ENCODE measurements around the gene CYP27A1.

The CYP27A1 gene

DNA sequence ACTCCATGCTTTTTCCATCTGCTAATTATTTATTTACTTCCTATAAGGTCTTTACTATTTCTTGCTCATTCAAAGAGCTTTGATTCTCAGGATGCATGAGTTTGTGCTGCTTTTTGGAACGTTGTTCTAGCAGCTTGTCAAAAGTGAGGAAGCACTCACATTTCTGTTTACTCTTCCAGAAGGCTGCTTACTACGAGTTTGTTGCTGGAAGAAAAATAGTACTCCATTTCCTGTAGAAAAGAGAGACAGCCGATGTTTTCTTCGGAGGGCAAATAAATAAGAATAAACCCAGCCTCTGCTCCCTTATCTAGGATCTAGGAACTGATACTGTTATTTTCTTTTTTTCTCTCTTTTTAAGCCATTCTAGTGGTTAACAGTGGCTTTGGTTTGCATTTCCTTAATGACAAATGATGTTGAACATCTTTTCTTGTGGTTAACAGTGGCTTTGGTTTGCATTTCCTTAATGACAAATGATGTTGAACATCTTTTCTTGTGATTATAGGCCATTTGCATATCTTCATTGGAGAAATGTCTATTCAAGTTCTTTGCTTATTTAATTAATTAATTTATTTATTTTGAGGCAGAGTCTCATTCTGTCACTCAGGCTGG, 20.5 kb downstream of the CYP27A1 start:
- H3K36me3 ChIP-seq, result no peaks in the 10 kb centered on the region
- H3K9me3 ChIP-seq (ENCODE audit: severe bottlenecking), result peaks cover 10% of the 10 kb centered on the region
- TF ChIP-seq, protein P1, sequence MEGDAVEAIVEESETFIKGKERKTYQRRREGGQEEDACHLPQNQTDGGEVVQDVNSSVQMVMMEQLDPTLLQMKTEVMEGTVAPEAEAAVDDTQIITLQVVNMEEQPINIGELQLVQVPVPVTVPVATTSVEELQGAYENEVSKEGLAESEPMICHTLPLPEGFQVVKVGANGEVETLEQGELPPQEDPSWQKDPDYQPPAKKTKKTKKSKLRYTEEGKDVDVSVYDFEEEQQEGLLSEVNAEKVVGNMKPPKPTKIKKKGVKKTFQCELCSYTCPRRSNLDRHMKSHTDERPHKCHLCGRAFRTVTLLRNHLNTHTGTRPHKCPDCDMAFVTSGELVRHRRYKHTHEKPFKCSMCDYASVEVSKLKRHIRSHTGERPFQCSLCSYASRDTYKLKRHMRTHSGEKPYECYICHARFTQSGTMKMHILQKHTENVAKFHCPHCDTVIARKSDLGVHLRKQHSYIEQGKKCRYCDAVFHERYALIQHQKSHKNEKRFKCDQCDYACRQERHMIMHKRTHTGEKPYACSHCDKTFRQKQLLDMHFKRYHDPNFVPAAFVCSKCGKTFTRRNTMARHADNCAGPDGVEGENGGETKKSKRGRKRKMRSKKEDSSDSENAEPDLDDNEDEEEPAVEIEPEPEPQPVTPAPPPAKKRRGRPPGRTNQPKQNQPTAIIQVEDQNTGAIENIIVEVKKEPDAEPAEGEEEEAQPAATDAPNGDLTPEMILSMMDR (IDR thresholded peaks at IDR 0.05; ENCODE audit: low read depth, low read length), result no peak
- DNase-seq, result no peak
- no peak overlapping the region for H3K27ac ChIP-seq
- H3K27me3 ChIP-seq (ENCODE audit: insufficient read depth, low read depth, severe bottlenecking), result no peaks in the 10 kb centered on the region
- H3K4me3 ChIP-seq (ENCODE audit: low read depth, low read length), result no peak overlapping the region

DNA sequence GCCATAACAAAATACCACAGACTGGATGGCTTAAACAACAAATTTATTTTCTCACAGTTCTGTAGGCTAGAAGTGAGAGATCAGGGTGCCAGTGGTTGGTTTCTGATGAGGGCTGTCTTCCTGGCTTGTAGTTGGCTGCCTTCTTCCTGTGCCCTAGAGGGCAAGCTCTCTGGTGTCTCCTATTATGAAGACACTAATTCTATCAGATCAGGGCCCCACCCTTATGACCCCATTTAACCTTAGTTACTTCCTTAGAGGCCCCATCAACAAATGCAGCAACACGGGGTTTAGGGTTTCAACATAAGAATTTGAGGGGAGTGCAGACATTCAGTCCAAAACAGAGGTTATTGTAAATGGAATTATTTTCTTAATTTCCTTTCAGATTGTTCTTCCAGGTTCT, 22.9 kb downstream of the CYP27A1 start:
- Histone ChIP-seq H3K27me3 (ENCODE audit: insufficient read depth, low read depth, severe bottlenecking) (no peaks in the 10 kb centered on the region), H3K27ac (no peak overlapping the region), H3K9me3 (ENCODE audit: severe bottlenecking) (peaks cover 10% of the 10 kb centered on the region), H3K36me3 (no peaks in the 10 kb centered on the region), H3K4me3 (ENCODE audit: low read depth, low read length) (no peak overlapping the region)
- TF ChIP-seq, protein P1 (IDR thresholded peaks at IDR 0.05; ENCODE audit: low read depth, low read length), result no peak
- DNase-seq, result no peak

DNA sequence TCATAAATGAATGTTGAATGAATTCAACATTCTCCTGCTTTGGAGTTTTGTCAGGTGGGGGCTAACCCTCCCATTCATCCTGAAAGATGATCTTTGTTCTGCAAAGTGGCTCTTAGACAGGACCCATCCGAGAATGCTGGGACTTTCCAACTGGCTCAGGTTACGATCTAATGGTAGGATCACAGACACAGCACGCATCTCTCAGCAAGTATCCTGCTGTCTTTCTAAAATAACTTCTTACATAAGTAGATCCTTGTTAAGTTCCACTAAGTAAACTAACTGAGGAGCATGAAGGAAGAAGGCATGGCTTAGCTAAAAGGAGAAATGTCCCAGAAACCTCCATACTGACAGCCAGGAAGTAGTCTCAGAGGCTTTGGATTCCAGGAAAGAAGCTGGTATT, 23.7 kb downstream of the CYP27A1 start:
- Histone ChIP-seq H3K9me3 (ENCODE audit: severe bottlenecking) (peaks cover 10% of the 10 kb centered on the region), H3K36me3 (no peaks in the 10 kb centered on the region), H3K27me3 (ENCODE audit: insufficient read depth, low read depth, severe bottlenecking) (no peaks in the 10 kb centered on the region), H3K27ac (no peak overlapping the region), H3K4me3 (ENCODE audit: low read depth, low read length) (no peak overlapping the region)
- TF ChIP-seq, protein P1 (IDR thresholded peaks at IDR 0.05; ENCODE audit: low read depth, low read length), result no peak
- DNase-seq, result no peak

DNA sequence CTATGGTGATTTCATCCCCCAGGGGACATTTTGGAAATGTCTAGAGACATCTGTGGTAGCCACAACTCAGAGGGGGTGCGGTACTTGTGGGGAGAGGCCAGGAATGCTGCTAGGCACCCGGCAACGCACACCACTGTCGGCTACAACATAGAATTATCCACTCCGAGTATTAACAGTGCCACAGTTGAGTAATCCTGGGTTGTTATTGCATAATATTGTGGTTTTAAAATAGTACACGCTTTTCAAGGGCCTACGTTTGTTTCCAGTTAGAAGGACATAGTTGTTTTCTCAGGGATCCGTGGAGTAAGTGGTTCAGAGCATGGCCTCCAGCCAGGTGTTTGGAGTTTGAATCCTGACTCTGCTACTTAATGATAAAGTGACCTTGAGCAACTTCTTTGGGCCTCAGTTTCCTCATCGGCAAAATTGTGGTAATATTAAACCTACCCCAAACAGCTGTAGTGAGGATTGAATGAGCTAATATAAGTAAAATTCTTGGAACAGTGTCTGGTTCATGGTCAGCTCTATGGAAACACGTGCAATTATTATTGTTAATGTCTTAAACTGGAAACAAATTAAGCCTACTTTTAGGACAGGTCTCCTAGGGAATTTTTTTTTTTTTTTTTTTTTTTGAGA, 24.5 kb downstream of the CYP27A1 start:
- H3K27me3 ChIP-seq (ENCODE audit: insufficient read depth, low read depth, severe bottlenecking), result no peaks in the 10 kb centered on the region
- H3K4me3 ChIP-seq (ENCODE audit: low read depth, low read length), result no peak overlapping the region
- no peak for DNase-seq
- TF ChIP-seq, protein P1 (IDR thresholded peaks at IDR 0.05; ENCODE audit: low read depth, low read length), result no peak
- H3K36me3 ChIP-seq, result no peaks in the 10 kb centered on the region
- peaks cover 10% of the 10 kb centered on the region for H3K9me3 ChIP-seq (ENCODE audit: severe bottlenecking)
- H3K27ac ChIP-seq, result no peak overlapping the region

DNA sequence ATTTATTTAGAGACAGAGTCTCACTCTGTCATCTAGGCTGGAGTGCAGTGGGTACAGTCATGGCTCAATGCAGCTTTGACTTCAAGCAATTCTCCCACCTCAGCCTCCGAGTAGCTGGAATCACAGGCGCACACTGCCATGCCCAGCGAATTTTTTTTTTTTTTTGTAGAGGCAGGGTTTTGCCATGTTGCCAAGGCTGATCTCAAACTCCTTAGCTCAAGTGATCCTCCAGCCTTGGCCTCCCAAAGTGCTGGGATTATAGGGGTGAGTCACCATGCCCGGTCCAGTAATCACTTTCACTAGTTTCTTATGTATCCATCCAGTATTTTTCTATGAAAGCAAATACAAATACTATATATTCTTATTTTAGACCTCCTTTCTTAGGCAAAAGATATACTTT, 25.7 kb downstream of the CYP27A1 start:
- Histone ChIP-seq H3K36me3 (no peaks in the 10 kb centered on the region), H3K27me3 (ENCODE audit: insufficient read depth, low read depth, severe bottlenecking) (no peaks in the 10 kb centered on the region), H3K4me3 (ENCODE audit: low read depth, low read length) (no peak overlapping the region), H3K27ac (no peak overlapping the region), H3K9me3 (ENCODE audit: severe bottlenecking) (peaks cover 10% of the 10 kb centered on the region)
- TF ChIP-seq, protein P1 (IDR thresholded peaks at IDR 0.05; ENCODE audit: low read depth, low read length), result no peak
- no peak for DNase-seq

DNA sequence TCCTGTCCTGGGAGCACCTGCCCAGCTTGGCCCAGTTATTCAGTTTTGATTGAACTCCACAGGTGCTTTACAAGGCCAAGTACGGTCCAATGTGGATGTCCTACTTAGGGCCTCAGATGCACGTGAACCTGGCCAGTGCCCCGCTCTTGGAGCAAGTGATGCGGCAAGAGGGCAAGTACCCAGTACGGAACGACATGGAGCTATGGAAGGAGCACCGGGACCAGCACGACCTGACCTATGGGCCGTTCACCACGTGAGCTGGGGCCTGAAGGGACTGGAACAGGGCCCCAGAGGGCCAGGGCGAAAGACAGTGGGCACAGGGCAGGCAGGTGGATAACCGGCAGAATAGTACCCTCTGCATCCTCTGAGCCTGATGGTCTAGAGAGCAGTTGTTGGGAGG, 27.6 kb downstream of the CYP27A1 start:
- Histone ChIP-seq H3K4me3 (ENCODE audit: low read depth, low read length) (no peak overlapping the region), H3K27ac (no peak overlapping the region), H3K9me3 (ENCODE audit: severe bottlenecking) (peaks cover 4% of the 10 kb centered on the region), H3K36me3 (no peaks in the 10 kb centered on the region), H3K27me3 (ENCODE audit: insufficient read depth, low read depth, severe bottlenecking) (no peaks in the 10 kb centered on the region)
- TF ChIP-seq, protein P1 (IDR thresholded peaks at IDR 0.05; ENCODE audit: low read depth, low read length), result no peak
- DNase-seq, result no peak
